Activated CD8-positive, alpha-beta memory T cell treated with anti-CD3 and anti-CD28 coated beads, Interleukin-2, amount 50 U/mL, for 1 hour (primary cell): ENCODE data around the gene TUBGCP6.

Experiments
- DNase-seq: peaks from one replicate; pipeline ENCODE4 v3.0.0-alpha.2; 2020; ENCODE audit errors: extremely low read depth

Gene TUBGCP6

GRCh38 chr22:50244420-50245213 is at the start of gene TUBGCP6:
Gene TUBGCP6 (minus strand): TSS chr22:50245023. CDS start chr22:50244459, 564 bp downstream.
- peak; percentile 64 for DNase-seq

- DNase-seq, result no peak
These were observed 49.5 kb upstream of the TUBGCP6 start for GRCh38 chr22:50294319-50294656.

- no peak for DNase-seq
These were observed 48.9 kb upstream of the TUBGCP6 start for GRCh38 chr22:50293441-50294318.

- no peak for DNase-seq
These were observed 48.0 kb upstream of the TUBGCP6 start for GRCh38 chr22:50292643-50293440.

GRCh38 chr22:50289942-50290630 is 45.3 kb upstream of the TUBGCP6 start:
- no peak for DNase-seq

GRCh38 chr22:50289151-50289941 is 44.5 kb upstream of the TUBGCP6 start:
- no peak for DNase-seq

GRCh38 chr22:50287731-50288130 is 42.9 kb upstream of the TUBGCP6 start:
- DNase-seq, result no peak

- DNase-seq, result no peak
These were observed 42.0 kb upstream of the TUBGCP6 start for GRCh38 chr22:50286701-50287318.

GRCh38 chr22:50286275-50286674 is 41.5 kb upstream of the TUBGCP6 start:
- no peak for DNase-seq

GRCh38 chr22:50285568-50286229 is 40.9 kb upstream of the TUBGCP6 start:
- no peak for DNase-seq

- no peak for DNase-seq
These were observed 39.7 kb upstream of the TUBGCP6 start for GRCh38 chr22:50284479-50284878.

GRCh38 chr22:50283821-50284220 is 39.0 kb upstream of the TUBGCP6 start:
- no peak for DNase-seq

- no peak for DNase-seq
These were observed 37.7 kb upstream of the TUBGCP6 start for GRCh38 chr22:50282361-50283155.

- DNase-seq, result no peak
These were observed 37.1 kb upstream of the TUBGCP6 start for GRCh38 chr22:50281957-50282356.

- DNase-seq, result no peak
These were observed 36.5 kb upstream of the TUBGCP6 start for GRCh38 chr22:50281384-50281760.

GRCh38 chr22:50280708-50281383 is 36.0 kb upstream of the TUBGCP6 start:
- DNase-seq, result no peak

GRCh38 chr22:50280022-50280707 is 35.3 kb upstream of the TUBGCP6 start:
- DNase-seq, result no peak
